SK-N-SH (cell line): ENCODE results near the gene UTS2. TPM values are rescaled to one million over a fixed set of nuclear protein-coding genes. Genes with fewer than 3 reads are reported as not detected.

Source experiments
- CTCF ChIA-PET: fragments of 300-600, 350-600 bp; formaldehyde crosslinking; extraction: SDS; loops from one replicate; lab custom pipeline; 2021; lab: Yijun Ruan, JAX
- POLR2A ChIA-PET: fragments of 350-600 bp; sonication (Branson Sonifier 250); formaldehyde crosslinking; extraction: SDS; loops from one replicate; lab custom pipeline; 2020; ENCODE audit warnings: antibody characterized with exemption, inconsistent platforms; lab: Yijun Ruan, JAX
- DNase-seq: peaks from one replicate; pipeline ENCODE4 v3.0.0; 2012
- H2AFZ ChIP-seq: fragments of 200-600 bp; sonication (generic); 2 replicates; pipeline ENCODE4 v1.8.1; 2016; ENCODE audit warnings: antibody characterized with exemption, mild to moderate bottlenecking, low read depth
- H3F3A ChIP-seq: fragments of 200-600 bp; sonication (generic); replicated peaks from 2 replicates; pipeline ENCODE3; 2016; ENCODE audit warnings: antibody characterized with exemption, mild to moderate bottlenecking; ENCODE audit not compliant: insufficient read depth
- H3K27ac ChIP-seq, 2 experiments: fragments of 200-500 bp in 1 of 2; fragments of 200-600 bp in 1 of 2; sonication (Bioruptor generic) in 1 of 2; sonication (generic), shearing (Covaris generic) in 1 of 2; 2 replicates each; pipeline versions ENCODE4 v1.5.1 to v1.6.1; 2014 to 2016; ENCODE audit warnings: low read depth in 2 of 2, inconsistent platforms in 1 of 2, low read length in 1 of 2, mild to moderate bottlenecking in 1 of 2, mixed read lengths in 1 of 2
- H3K27me3 ChIP-seq: fragments of 200-600 bp; sonication (generic), shearing (Covaris generic); 2 replicates; pipeline ENCODE4 v1.6.1; 2016; ENCODE audit warnings: mixed run types; ENCODE audit not compliant: insufficient read depth
- H3K36me3 ChIP-seq, 2 experiments: fragments of 200-500 bp in 1 of 2; fragments of 200-600 bp in 1 of 2; sonication (Bioruptor generic) in 1 of 2; sonication (generic) in 1 of 2; replicated peaks in 1 of 2; 2 replicates each; pipeline versions ENCODE3 to v1.5.1; 2014 to 2016; ENCODE audit warnings: low read length in 1 of 2, mild to moderate bottlenecking in 1 of 2; ENCODE audit not compliant: insufficient read depth in 2 of 2, control insufficient read depth in 1 of 2
- H3K4me1 ChIP-seq, 2 experiments: fragments of 200-500 bp in 1 of 2; fragments of 200-600 bp in 1 of 2; sonication (Bioruptor generic) in 1 of 2; sonication (generic), shearing (Covaris generic) in 1 of 2; 2 replicates each; pipeline versions ENCODE4 v1.5.1 to v1.6.1; 2014 to 2016; ENCODE audit warnings: low read depth in 1 of 2, low read length in 1 of 2, mixed run types in 1 of 2; ENCODE audit not compliant: insufficient read depth in 2 of 2, control insufficient read depth in 1 of 2
- H3K4me2 ChIP-seq: fragments of 200-600 bp; sonication (generic), shearing (Covaris generic); 2 replicates; pipeline ENCODE4 v1.6.1; 2017; ENCODE audit warnings: mixed run types
- H3K4me3 ChIP-seq, 2 experiments: fragments of 200-500 bp in 1 of 2; fragments of 200-600 bp in 1 of 2; sonication (Bioruptor generic) in 1 of 2; sonication (generic), shearing (Covaris generic) in 1 of 2; 2 replicates each; pipeline versions ENCODE4 v1.5.1 to v1.8.1; 2014 to 2016; ENCODE audit warnings: low read depth in 2 of 2, inconsistent platforms in 1 of 2, low read length in 1 of 2, mild to moderate bottlenecking in 1 of 2, mixed read lengths in 1 of 2, moderate library complexity in 1 of 2
- H3K79me2 ChIP-seq: fragments of 200-600 bp; sonication (generic); 2 replicates; pipeline ENCODE4 v1.8.1; 2017; ENCODE audit warnings: mild to moderate bottlenecking; ENCODE audit not compliant: insufficient read depth
- H3K9ac ChIP-seq: fragments of 200-600 bp; sonication (generic); 2 replicates; pipeline ENCODE4 v1.6.1; 2017; ENCODE audit warnings: mixed run types
- H3K9me2 ChIP-seq: fragments of 200-600 bp; sonication (generic); 2 replicates; pipeline ENCODE4 v1.6.1; 2017; ENCODE audit warnings: mixed run types
- H3K9me3 ChIP-seq: fragments of 200-600 bp; sonication (generic); 2 replicates; pipeline ENCODE4 v1.6.1; 2017; ENCODE audit warnings: mixed run types, mild to moderate bottlenecking, moderate library complexity
- H4K20me1 ChIP-seq: fragments of 200-600 bp; sonication (generic); 2 replicates; pipeline ENCODE4 v1.6.1; 2017; ENCODE audit warnings: mild to moderate bottlenecking, mixed run types; ENCODE audit not compliant: insufficient read depth
- CHD2 ChIP-seq: fragments of 150-350 bp; IDR thresholded peaks from 2 replicates; pipeline ENCODE4 v1.6.1; 2018; ENCODE audit warnings: low read length; ENCODE audit not compliant: partially characterized antibody
- ELF1 ChIP-seq: IDR thresholded peaks from 2 replicates; pipeline ENCODE4 v1.4.0; 2012
- EP300 ChIP-seq, 2 experiments: IDR thresholded peaks; 2 replicates each; pipeline versions ENCODE4 v1.4.0 to v1.6.1; 2012; ENCODE audit warnings: borderline replicate concordance in 1 of 2, low read depth in 1 of 2, low read length in 1 of 2
- FOSL2 ChIP-seq: IDR thresholded peaks from 2 replicates; pipeline ENCODE4 v1.4.0; 2012; ENCODE audit warnings: low read depth, mild to moderate bottlenecking, moderate library complexity, borderline replicate concordance
- FOXJ3 ChIP-seq: sonication (generic); formaldehyde crosslinking; IDR thresholded peaks from 2 replicates; pipeline ENCODE4 v1.5.1; 2020; ENCODE audit warnings: mild to moderate bottlenecking, missing genetic modification reagents
- GABPA ChIP-seq: IDR thresholded peaks from 2 replicates; pipeline ENCODE4 v1.4.0; 2012; ENCODE audit warnings: low read depth, mild to moderate bottlenecking
- GATA2 ChIP-seq: sonication (generic); formaldehyde crosslinking; IDR thresholded peaks from 2 replicates; pipeline ENCODE4 v1.5.0; 2020; ENCODE audit warnings: mild to moderate bottlenecking, missing genetic modification reagents
- JUND ChIP-seq: IDR thresholded peaks from 2 replicates; pipeline ENCODE4 v1.4.0; 2012
- MXI1 ChIP-seq: IDR thresholded peaks from 2 replicates; pipeline ENCODE4 v1.6.1; 2012; ENCODE audit warnings: mild to moderate bottlenecking, low read depth, low read length, improper control_type of control experiment
- NFIC ChIP-seq: IDR thresholded peaks from 2 replicates; pipeline ENCODE4 v1.4.0; 2012; ENCODE audit warnings: borderline replicate concordance
- NRF1 ChIP-seq: IDR thresholded peaks from 2 replicates; pipeline ENCODE4 v1.6.1; 2012; ENCODE audit warnings: low read depth, mild to moderate bottlenecking, low read length
- RFX5 ChIP-seq: IDR thresholded peaks from 2 replicates; pipeline ENCODE4 v1.6.1; 2012; ENCODE audit warnings: mild to moderate bottlenecking, improper control_type of control experiment, low read length
- RXRA ChIP-seq: IDR thresholded peaks from 2 replicates; pipeline ENCODE4 v1.4.0; 2012; ENCODE audit warnings: low read depth, mild to moderate bottlenecking, borderline replicate concordance
- SIN3A ChIP-seq: IDR thresholded peaks from 2 replicates; pipeline ENCODE4 v1.6.1; 2012; ENCODE audit warnings: low read depth, mild to moderate bottlenecking, low read length, moderate library complexity, borderline replicate concordance
- SMC3 ChIP-seq: IDR thresholded peaks from 2 replicates; pipeline ENCODE4 v1.6.1; 2012; ENCODE audit warnings: low read depth, low read length, improper control_type of control experiment
- TAF1 ChIP-seq: IDR thresholded peaks from 2 replicates; pipeline ENCODE4 v1.6.1; 2012; ENCODE audit warnings: low read depth, mild to moderate bottlenecking, low read length, moderate library complexity, borderline replicate concordance
- TCF12 ChIP-seq: IDR thresholded peaks from 2 replicates; pipeline ENCODE4 v1.4.0; 2012
- TEAD4 ChIP-seq: IDR thresholded peaks from 2 replicates; pipeline ENCODE4 v1.4.0; 2012; ENCODE audit warnings: mild to moderate bottlenecking, borderline replicate concordance; ENCODE audit not compliant: insufficient read depth
- WGBS: methylation state at CpG from one replicate; pipeline ENCODE4 v1.1.6; 2017; ENCODE audit warnings: low lambda C conversion rate; 5-methylcytosine and 5-hydroxymethylcytosine counted together
- polyA plus RNA-seq, 3 experiments: library from polyadenylated mRNA; depleted of rRNA; stranded (reverse); fragments of >200 nt; gene quantifications; 2 replicates each; pipeline ENCODE4 v1.2.3, GENCODE V29; 2012
- TF ChIP-seq, protein P1 (sequence below): fragments of 150-350 bp; IDR thresholded peaks from 2 replicates; pipeline ENCODE4 v1.6.1; 2016; ENCODE audit warnings: mild to moderate bottlenecking, low read depth, low read length
- TF ChIP-seq, protein P2 (sequence below): fragments of 200-600 bp; sonication (generic); IDR thresholded peaks from 2 replicates; pipeline ENCODE4 v1.6.1; 2017; ENCODE audit warnings: antibody characterized with exemption, mild to moderate bottlenecking, moderate library complexity
- TF ChIP-seq, protein P3 (sequence below): IDR thresholded peaks from 2 replicates; pipeline ENCODE4 v1.4.0; 2012; ENCODE audit warnings: low read depth, borderline replicate concordance

The UTS2 gene
- polyA plus RNA-seq, 1 of the 3 experiments (the other 2 are of a cell fraction) = 0.13 TPM

DNA sequence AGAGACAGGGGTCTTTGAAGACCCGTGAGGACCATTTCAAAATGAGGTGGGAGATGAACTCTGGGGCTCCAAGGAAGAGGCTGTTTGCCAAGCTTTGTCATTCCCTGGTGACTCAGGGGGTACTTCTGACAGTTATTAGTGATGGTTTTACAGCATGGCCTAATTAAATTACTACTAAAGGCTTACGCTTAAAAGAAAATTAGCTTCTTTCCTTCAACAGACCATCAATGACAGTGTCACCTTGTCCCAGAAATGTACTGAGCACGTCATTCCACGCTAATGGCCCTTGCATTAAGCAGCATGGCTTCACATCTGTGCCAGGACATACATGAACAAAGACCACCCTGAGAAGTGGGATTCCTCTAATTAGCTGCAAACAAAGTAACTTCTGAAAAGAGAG, 5.1 kb upstream of the UTS2 start:
- Histone ChIP-seq H3K4me2 (no peak overlapping the region), H3K9ac (no peak overlapping the region), H3K4me1 (no peaks in the 10 kb centered on the region; a peak in 1 of 4 replicates), H3K4me3 (no peak overlapping the region), H3K9me2 (no peaks in the 10 kb centered on the region), H3K79me2 (no peaks in the 10 kb centered on the region), H2AFZ (no peak overlapping the region), H3K27me3 (no peaks in the 10 kb centered on the region), H3K27ac (no peak overlapping the region), H3K9me3 (no peaks in the 10 kb centered on the region), H3F3A (no peaks in the 10 kb centered on the region)
- POLR2A ChIA-PET = no interaction called here
- no peak for DNase-seq
- TF ChIP-seq JUND (no peak), GATA2 (CRISPR knock-in tag) (no peak), CHD2 (no peak), RFX5 (no peak), FOXJ3 (CRISPR knock-in tag) (no peak), TCF12 (no peak), ELF1 (no peak), RXRA (no peak), TEAD4 (no peak), SMC3 (no peak), EP300 (IDR thresholded peaks at IDR 0.05; ENCODE audit: borderline replicate concordance in 1 of 2, low read depth in 1 of 2, low read length in 1 of 2) (no peak), NFIC (no peak), MXI1 (no peak), GABPA (no peak), TAF1 (no peak)
- TF ChIP-seq, protein P1, sequence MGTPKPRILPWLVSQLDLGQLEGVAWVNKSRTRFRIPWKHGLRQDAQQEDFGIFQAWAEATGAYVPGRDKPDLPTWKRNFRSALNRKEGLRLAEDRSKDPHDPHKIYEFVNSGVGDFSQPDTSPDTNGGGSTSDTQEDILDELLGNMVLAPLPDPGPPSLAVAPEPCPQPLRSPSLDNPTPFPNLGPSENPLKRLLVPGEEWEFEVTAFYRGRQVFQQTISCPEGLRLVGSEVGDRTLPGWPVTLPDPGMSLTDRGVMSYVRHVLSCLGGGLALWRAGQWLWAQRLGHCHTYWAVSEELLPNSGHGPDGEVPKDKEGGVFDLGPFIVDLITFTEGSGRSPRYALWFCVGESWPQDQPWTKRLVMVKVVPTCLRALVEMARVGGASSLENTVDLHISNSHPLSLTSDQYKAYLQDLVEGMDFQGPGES = no peak
- TF ChIP-seq, protein P2, sequence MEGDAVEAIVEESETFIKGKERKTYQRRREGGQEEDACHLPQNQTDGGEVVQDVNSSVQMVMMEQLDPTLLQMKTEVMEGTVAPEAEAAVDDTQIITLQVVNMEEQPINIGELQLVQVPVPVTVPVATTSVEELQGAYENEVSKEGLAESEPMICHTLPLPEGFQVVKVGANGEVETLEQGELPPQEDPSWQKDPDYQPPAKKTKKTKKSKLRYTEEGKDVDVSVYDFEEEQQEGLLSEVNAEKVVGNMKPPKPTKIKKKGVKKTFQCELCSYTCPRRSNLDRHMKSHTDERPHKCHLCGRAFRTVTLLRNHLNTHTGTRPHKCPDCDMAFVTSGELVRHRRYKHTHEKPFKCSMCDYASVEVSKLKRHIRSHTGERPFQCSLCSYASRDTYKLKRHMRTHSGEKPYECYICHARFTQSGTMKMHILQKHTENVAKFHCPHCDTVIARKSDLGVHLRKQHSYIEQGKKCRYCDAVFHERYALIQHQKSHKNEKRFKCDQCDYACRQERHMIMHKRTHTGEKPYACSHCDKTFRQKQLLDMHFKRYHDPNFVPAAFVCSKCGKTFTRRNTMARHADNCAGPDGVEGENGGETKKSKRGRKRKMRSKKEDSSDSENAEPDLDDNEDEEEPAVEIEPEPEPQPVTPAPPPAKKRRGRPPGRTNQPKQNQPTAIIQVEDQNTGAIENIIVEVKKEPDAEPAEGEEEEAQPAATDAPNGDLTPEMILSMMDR = no peak
- TF ChIP-seq, all 33 proteins: peak for 0
- Histone ChIP-seq H3K36me3 (no peaks in the 10 kb centered on the region), H4K20me1 (no peaks in the 10 kb centered on the region)
- CTCF ChIA-PET = interaction anchor here (0.8 to 1.7 kb wide), 3 partner anchors 12 to 44 kb away, joined by 3 to 4 read pairs (median 3); no protein-coding TSS in a partner anchor
- WGBS = 66% methylated on average over 4 of the region's 4 CpGs

DNA sequence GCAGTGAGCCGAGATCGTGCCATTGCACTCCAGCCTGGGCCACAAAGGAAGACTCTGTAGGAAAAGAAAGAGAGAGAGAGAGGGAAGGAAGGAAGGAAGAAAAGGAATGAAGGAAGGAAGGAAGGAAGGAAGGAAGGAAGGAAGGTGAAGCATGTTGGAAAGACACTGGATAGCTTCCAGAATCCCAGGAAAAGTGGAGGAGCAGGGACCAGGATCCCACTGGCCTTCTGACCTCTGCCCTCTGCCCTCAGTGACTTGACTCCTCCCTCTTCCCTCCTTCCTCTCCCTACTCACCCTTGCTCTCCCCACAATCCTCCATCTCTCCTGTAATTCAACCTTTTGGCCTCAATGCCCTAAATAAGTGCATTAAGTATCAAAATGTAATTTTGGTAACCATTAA, 4.1 kb upstream of the UTS2 start:
- no peaks in the 10 kb centered on the region for H3F3A ChIP-seq
- no peak overlapping the region for H3K27ac ChIP-seq
- CTCF ChIA-PET = interaction anchor here (0.9 to 1.7 kb wide), 3 partner anchors 11 to 16 kb away, joined by 3 read pairs; no protein-coding TSS in a partner anchor
- H3K36me3 ChIP-seq = no peaks in the 10 kb centered on the region
- no peak overlapping the region for H3K4me3 ChIP-seq
- H3K79me2 ChIP-seq = no peaks in the 10 kb centered on the region
- H2AFZ ChIP-seq = no peak overlapping the region
- 56% methylated on average over 2 of the region's 2 CpGs for WGBS
- H3K9ac ChIP-seq = no peak overlapping the region
- H3K4me2 ChIP-seq = no peak overlapping the region
- H3K9me2 ChIP-seq = no peaks in the 10 kb centered on the region
- no peaks in the 10 kb centered on the region for H4K20me1 ChIP-seq
- TF ChIP-seq NRF1 (no peak), GABPA (no peak), TCF12 (no peak), EP300 (IDR thresholded peaks at IDR 0.05; ENCODE audit: borderline replicate concordance in 1 of 2, low read depth in 1 of 2, low read length in 1 of 2) (no peak), TAF1 (no peak), FOXJ3 (CRISPR knock-in tag) (no peak), FOSL2 (no peak), SIN3A (no peak), GATA2 (CRISPR knock-in tag) (no peak)
- TF ChIP-seq, protein P3, sequence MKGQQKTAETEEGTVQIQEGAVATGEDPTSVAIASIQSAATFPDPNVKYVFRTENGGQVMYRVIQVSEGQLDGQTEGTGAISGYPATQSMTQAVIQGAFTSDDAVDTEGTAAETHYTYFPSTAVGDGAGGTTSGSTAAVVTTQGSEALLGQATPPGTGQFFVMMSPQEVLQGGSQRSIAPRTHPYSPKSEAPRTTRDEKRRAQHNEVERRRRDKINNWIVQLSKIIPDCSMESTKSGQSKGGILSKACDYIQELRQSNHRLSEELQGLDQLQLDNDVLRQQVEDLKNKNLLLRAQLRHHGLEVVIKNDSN = no peak
- H3K4me1 ChIP-seq = no peaks in the 10 kb centered on the region; a peak in 1 of 4 replicates
- H3K27me3 ChIP-seq = no peaks in the 10 kb centered on the region
- no peaks in the 10 kb centered on the region for H3K9me3 ChIP-seq
- no peak for DNase-seq
- POLR2A ChIA-PET = no interaction called here
